H1 (cell line): Measurements from ENCODE around the gene PRSS21. TPM values are rescaled to one million over a fixed set of nuclear protein-coding genes. Genes with fewer than 3 reads are reported as not detected.

ENCODE experiments used
- CTCF ChIA-PET: fragments of 300-600 bp; sonication (Branson Sonifier 250); formaldehyde crosslinking; loops from one replicate; lab custom pipeline; 2021; ENCODE audit not compliant: partially characterized antibody; lab: Charles Lee
- POLR2A ChIA-PET: fragments of 300-600 bp; sonication (Branson Sonifier 250); formaldehyde crosslinking; loops from one replicate; lab custom pipeline; 2021; ENCODE audit warnings: inconsistent platforms; ENCODE audit not compliant: partially characterized antibody; lab: Charles Lee
- DNase-seq, 2 experiments: peaks; one replicate each; pipeline versions ENCODE4 v3.0.0 to v3.0.0-alpha.2; 2010 to 2022; ENCODE audit warnings: low spot score in 2 of 2, low read depth in 1 of 2, mixed read lengths in 1 of 2
- FAIRE-seq: peaks from 2 replicates; lab custom pipeline; 2011; peaks lifted over from hg19 to GRCh38; lab: Jason Lieb, UNC
- H2AFZ ChIP-seq: 2 replicates; pipeline ENCODE4 v1.8.1; 2012; ENCODE audit warnings: low read length, inconsistent platforms
- H2AK5ac ChIP-seq: 2 replicates; pipeline ENCODE4 v1.6.1; 2013; ENCODE audit warnings: low read depth, low read length
- H2BK120ac ChIP-seq: replicated peaks from 2 replicates; pipeline ENCODE3; 2013; ENCODE audit warnings: low read depth, low read length, inconsistent platforms
- H2BK12ac ChIP-seq: 2 replicates; pipeline ENCODE4 v1.6.1; 2013; ENCODE audit warnings: low read depth, low read length
- H2BK15ac ChIP-seq: 2 replicates; pipeline ENCODE4 v1.6.1; 2013; ENCODE audit warnings: low read length
- H2BK20ac ChIP-seq: 2 replicates; pipeline ENCODE4 v1.6.1; 2013; ENCODE audit warnings: low read length
- H2BK5ac ChIP-seq: 2 replicates; pipeline ENCODE4 v1.6.1; 2013; ENCODE audit warnings: low read depth, low read length
- H3K14ac ChIP-seq: 2 replicates; pipeline ENCODE4 v1.6.1; 2013; ENCODE audit warnings: inconsistent platforms; ENCODE audit not compliant: insufficient read length
- H3K18ac ChIP-seq: 2 replicates; pipeline ENCODE4 v1.6.1; 2013; ENCODE audit warnings: low read length; ENCODE audit errors: extremely low read depth
- H3K23ac ChIP-seq: 2 replicates; pipeline ENCODE4 v1.6.1; 2013; ENCODE audit warnings: inconsistent platforms; ENCODE audit not compliant: insufficient read length
- H3K23me2 ChIP-seq: 2 replicates; pipeline ENCODE4 v1.6.1; 2013; ENCODE audit warnings: low read depth, low read length
- H3K27ac ChIP-seq: 2 replicates; pipeline ENCODE4 v1.6.1; 2011; ENCODE audit warnings: low read depth, low read length, inconsistent platforms
- H3K27me3 ChIP-seq, 4 experiments: replicated peaks in 1 of 4; 1 replicate in 1 of 4; 2 replicates in 3 of 4; pipeline versions ENCODE4 v1.6.1 to v1.8.1; 2011 to 2013; ENCODE audit warnings: low read length in 3 of 4, mild to moderate bottlenecking in 3 of 4, inconsistent platforms in 2 of 4, mixed read lengths in 2 of 4, moderate library complexity in 1 of 4; ENCODE audit not compliant: control insufficient read depth in 3 of 4, insufficient read depth in 3 of 4; ENCODE audit errors: extremely low read depth in 1 of 4
- H3K36me3 ChIP-seq, 4 experiments: 2 replicates each; pipeline versions ENCODE4 v1.6.1 to v1.8.1; 2011 to 2013; ENCODE audit warnings: mild to moderate bottlenecking in 4 of 4, low read length in 3 of 4, moderate library complexity in 2 of 4, control low read depth in 1 of 4, inconsistent platforms in 1 of 4; ENCODE audit not compliant: insufficient read depth in 4 of 4, control insufficient read depth in 2 of 4
- H3K4ac ChIP-seq: replicated peaks from 2 replicates; pipeline ENCODE3; 2013; ENCODE audit warnings: low read length, low read depth, mixed read lengths, inconsistent platforms; ENCODE audit not compliant: insufficient read length
- H3K4me1 ChIP-seq, 4 experiments: replicated peaks in 1 of 4; 1 replicate in 1 of 4; 2 replicates in 3 of 4; pipeline versions ENCODE4 v1.6.1 to v1.8.1; 2011 to 2013; ENCODE audit warnings: low read length in 3 of 4, inconsistent platforms in 2 of 4, mixed read lengths in 1 of 4; ENCODE audit not compliant: insufficient read depth in 4 of 4, control insufficient read depth in 3 of 4
- H3K4me2 ChIP-seq, 2 experiments: 2 replicates each; pipeline versions ENCODE4 v1.6.1 to v1.8.1; 2011 to 2013; ENCODE audit warnings: low read depth in 2 of 2, low read length in 2 of 2, control low read depth in 1 of 2, inconsistent platforms in 1 of 2, mild to moderate bottlenecking in 1 of 2; ENCODE audit not compliant: insufficient read depth in 1 of 2
- H3K4me3 ChIP-seq, 4 experiments: fragments of 200-600, 300-600 bp in 1 of 4; sonication (generic), shearing (Covaris generic), sonication (Bioruptor Twin) in 1 of 4; 2 replicates each; pipeline versions ENCODE4 v1.5.1 to v1.8.1; 2011 to 2016; ENCODE audit warnings: low read length in 4 of 4, low read depth in 3 of 4, control low read depth in 2 of 4, inconsistent platforms in 2 of 4, mild to moderate bottlenecking in 2 of 4, mixed read lengths in 1 of 4, moderate library complexity in 1 of 4; ENCODE audit not compliant: insufficient read depth in 2 of 4; ENCODE audit errors: extremely low read depth in 1 of 4
- H3K56ac ChIP-seq: replicated peaks from 2 replicates; pipeline ENCODE3; 2013; ENCODE audit warnings: low read depth, mild to moderate bottlenecking, mixed read lengths, low read length, inconsistent platforms; ENCODE audit not compliant: insufficient read length
- H3K79me1 ChIP-seq: 2 replicates; pipeline ENCODE4 v1.6.1; 2013; ENCODE audit warnings: low read depth, low read length, control low read depth
- H3K79me2 ChIP-seq, 2 experiments: 2 replicates each; pipeline versions ENCODE4 v1.6.1 to v1.8.1; 2012 to 2013; ENCODE audit warnings: low read length in 2 of 2, mild to moderate bottlenecking in 2 of 2, inconsistent platforms in 1 of 2; ENCODE audit not compliant: insufficient read depth in 2 of 2, control insufficient read depth in 1 of 2
- H3K9ac ChIP-seq, 4 experiments: replicated peaks in 1 of 4; 1 replicate in 1 of 4; 2 replicates in 3 of 4; pipeline versions ENCODE4 v1.6.1 to v1.8.1; 2011 to 2013; ENCODE audit warnings: low read depth in 3 of 4, low read length in 3 of 4, control low read depth in 2 of 4, mild to moderate bottlenecking in 2 of 4, moderate library complexity in 2 of 4, inconsistent platforms in 1 of 4; ENCODE audit errors: extremely low read depth in 1 of 4
- H3K9me3 ChIP-seq, 2 experiments: 2 replicates each; pipeline versions ENCODE4 v1.6.1 to v1.8.1; 2012 to 2013; ENCODE audit warnings: mild to moderate bottlenecking in 2 of 2, moderate library complexity in 2 of 2, control low read depth in 1 of 2, inconsistent platforms in 1 of 2, low read depth in 1 of 2, low read length in 1 of 2, mixed read lengths in 1 of 2; ENCODE audit not compliant: insufficient read depth in 2 of 2
- H4K20me1 ChIP-seq, 2 experiments: replicated peaks in 1 of 2; 2 replicates each; pipeline versions ENCODE3 to v1.8.1; 2011 to 2013; ENCODE audit warnings: inconsistent platforms in 2 of 2, low read length in 2 of 2, mild to moderate bottlenecking in 1 of 2; ENCODE audit not compliant: insufficient read depth in 2 of 2, control insufficient read depth in 1 of 2
- H4K5ac ChIP-seq: 2 replicates; pipeline ENCODE4 v1.6.1; 2013; ENCODE audit warnings: low read length, low read depth, mixed read lengths, inconsistent platforms; ENCODE audit not compliant: insufficient read length
- H4K8ac ChIP-seq: 2 replicates; pipeline ENCODE4 v1.8.0; 2013; ENCODE audit warnings: mild to moderate bottlenecking, moderate library complexity, low read length, inconsistent platforms; ENCODE audit not compliant: insufficient read depth; ENCODE audit errors: extremely low read depth
- H4K91ac ChIP-seq: replicated peaks from 2 replicates; pipeline ENCODE3; 2013; ENCODE audit warnings: low read length, mixed read lengths, inconsistent platforms; ENCODE audit not compliant: insufficient read length
- CBX5 ChIP-seq: fragments of 300-800, 300-1000 bp; sonication (generic); IDR thresholded peaks from 2 replicates; pipeline ENCODE4 v1.7.1; 2016; ENCODE audit warnings: antibody characterized with exemption, low read length, low read depth
- CEBPB ChIP-seq: IDR thresholded peaks from 2 replicates; pipeline ENCODE4 v1.6.1; 2012; ENCODE audit warnings: low read depth, low read length
- CHD2 ChIP-seq: IDR thresholded peaks from 2 replicates; pipeline ENCODE4 v1.6.1; 2012; ENCODE audit warnings: low read length, improper control_type of control experiment
- CTBP2 ChIP-seq: IDR thresholded peaks from 2 replicates; pipeline ENCODE4 v1.7.0; 2011; ENCODE audit warnings: borderline replicate concordance, mild to moderate bottlenecking, moderate library complexity, mixed read lengths, low read length; ENCODE audit not compliant: insufficient read depth, insufficient read length
- KDM5A ChIP-seq: fragments of 200-600 bp; IDR thresholded peaks from 2 replicates; pipeline ENCODE4 v1.7.1; 2012; ENCODE audit warnings: mild to moderate bottlenecking, low read length, inconsistent platforms, mixed read lengths
- SRF ChIP-seq: IDR thresholded peaks from 2 replicates; pipeline ENCODE4 v1.6.1; 2011; ENCODE audit warnings: mild to moderate bottlenecking, low read depth, low read length, moderate library complexity
- TAF1 ChIP-seq: IDR thresholded peaks from 2 replicates; pipeline ENCODE4 v1.6.1; 2011; ENCODE audit warnings: mild to moderate bottlenecking, low read depth, low read length
- TAF7 ChIP-seq: optimal IDR thresholded peaks from 2 replicates; pipeline ENCODE3; 2011; ENCODE audit warnings: low read depth, mild to moderate bottlenecking, inconsistent platforms, low read length, moderate library complexity, borderline replicate concordance
- TBP ChIP-seq: IDR thresholded peaks from 2 replicates; pipeline ENCODE4 v1.6.1; 2011; ENCODE audit warnings: low read depth, low read length, improper control_type of control experiment
- TCF12 ChIP-seq: IDR thresholded peaks from 2 replicates; pipeline ENCODE4 v1.6.1; 2011; ENCODE audit warnings: low read depth, mild to moderate bottlenecking, low read length
- WGBS, 2 experiments: shearing (Covaris generic) in 1 of 2; methylation state at CpG; one replicate each; pipeline versions ENCODE4 v1.1.6 to v1.1.7; 2013 to 2015; ENCODE audit warnings: low lambda C conversion rate in 2 of 2, mixed read lengths in 2 of 2, inconsistent platforms in 1 of 2, low coverage in 1 of 2, missing lambda C conversion rate in 1 of 2; ENCODE audit not compliant: insufficient replicate concordance in 2 of 2, insufficient coverage in 1 of 2, insufficient read length in 1 of 2; ENCODE audit errors: extremely low coverage in 1 of 2, missing lambda C conversion rate in 1 of 2; 5-methylcytosine and 5-hydroxymethylcytosine counted together
- polyA plus RNA-seq, 7 experiments: library from polyadenylated mRNA; depleted of rRNA in 3 of 7; stranded (reverse) in 5 of 7; unstranded in 2 of 7; fragments of >200 nt in 5 of 7; fragments of 200-250 nt in 2 of 7; gene quantifications; 1 replicate in 5 of 7; 2 replicates in 1 of 7; 4 replicates in 1 of 7; pipeline versions ENCODE4 v1.2.1 to v1.2.3, GENCODE V29; 2011 to 2013; ENCODE audit warnings: missing spikeins in 2 of 7, mixed read lengths in 2 of 7
- total RNA-seq: library from RNA; stranded (reverse); fragmentation: NEBNext Ultra II Directional; extraction: Animal tissue kit (Norgen Biotek cat#: 25700); gene quantifications from 2 replicates; pipeline ENCODE4 v1.2.1, GENCODE V29; 2021
- TF ChIP-seq, protein P1 (sequence below): IDR thresholded peaks from 2 replicates; pipeline ENCODE4 v1.6.1; 2012; ENCODE audit warnings: inconsistent platforms

PRSS21 gene
- total and polyA plus RNA-seq, 2 of the 8 experiments (the other 6 are each of a cell fraction or from before 2014, with no cell fraction given): 0.76 to 1.0 TPM

DNA sequence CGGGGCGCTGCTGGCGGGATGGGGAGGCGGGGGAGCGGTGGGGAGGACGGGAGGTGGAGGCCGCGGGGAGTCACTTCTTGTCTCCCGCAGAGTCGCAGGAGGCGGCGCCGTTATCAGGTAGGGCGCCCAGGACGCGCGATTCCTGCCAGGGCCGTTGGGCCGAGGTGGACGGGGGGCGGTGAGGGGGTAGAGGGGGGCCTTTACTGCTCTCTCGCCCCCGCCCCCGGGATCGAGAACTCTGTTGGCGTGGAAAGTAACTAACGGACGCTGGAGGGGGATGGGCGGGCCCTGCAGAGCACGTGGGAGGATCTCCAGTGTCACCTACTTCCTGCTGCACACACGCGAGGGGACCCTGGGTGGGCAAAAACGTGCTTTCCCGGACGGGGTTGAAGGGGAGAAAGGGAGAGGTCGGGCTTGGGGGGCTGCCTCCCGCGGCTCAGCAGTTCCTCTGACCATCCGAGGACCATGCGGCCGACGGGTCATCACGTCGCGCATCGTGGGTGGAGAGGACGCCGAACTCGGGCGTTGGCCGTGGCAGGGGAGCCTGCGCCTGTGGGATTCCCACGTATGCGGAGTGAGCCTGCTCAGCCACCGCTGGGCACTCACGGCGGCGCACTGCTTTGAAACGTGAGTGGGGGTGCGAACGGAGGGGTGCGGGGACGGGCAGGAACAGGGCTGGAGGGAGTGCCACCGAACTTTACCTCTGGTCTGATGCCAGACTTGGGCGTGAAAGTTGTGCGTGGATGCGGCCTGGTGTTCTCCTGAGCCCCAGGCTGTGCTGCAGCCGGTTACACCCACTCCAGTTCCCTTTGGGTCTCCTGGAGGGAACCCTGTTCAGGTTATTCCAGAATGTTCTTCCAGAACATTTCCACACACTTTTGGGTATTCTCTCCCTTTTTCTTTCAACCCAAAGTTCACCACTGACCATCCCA is 569 bp downstream of the PRSS21 start:
- DNase-seq: no peak
- Histone ChIP-seq H3K18ac (no peak overlapping the region; the same call in 1 of the 2 replicates), H4K20me1 (no peaks in the 10 kb centered on the region), H3K27ac (no peak overlapping the region), H2BK15ac (no peak overlapping the region; the same call in 1 of the 2 replicates), H2AFZ (0 out of 2 replicates have a peak overlapping the region, but pooled peaks have one; percentile 62), H2AK5ac (0 out of 2 replicates have a peak overlapping the region, but pooled peaks have one; percentile 19), H2BK12ac (peak overlapping the region; percentile 23; the same call in 1 of the 2 replicates), H3K79me1 (no peaks in the 10 kb centered on the region), H3K9ac (no peak overlapping the region), H2BK5ac (no peak overlapping the region), H3K79me2 (no peaks in the 10 kb centered on the region), H3K27me3 (no peaks in the 10 kb centered on the region), H3K23me2 (no peaks in the 10 kb centered on the region), H3K14ac (no peak overlapping the region), H3K4me3 (no peak overlapping the region), H3K36me3 (no peaks in the 10 kb centered on the region), H3K9me3 (no peaks in the 10 kb centered on the region), H3K4me2 (no peak overlapping the region), H3K56ac (no peak overlapping the region), H4K91ac (peak overlapping the region; percentile 65), H4K8ac (peak overlapping the region; percentile 3; the same call in 1 of the 2 replicates), H3K23ac (no peak overlapping the region), H4K5ac (no peak overlapping the region), H3K4ac (no peak overlapping the region), H2BK20ac (no peak overlapping the region), H3K4me1 (peaks cover 0 to 4% (median 0%) of the 10 kb centered on the region in 4 experiments; a peak in 1 of 7 replicates), H2BK120ac (no peak overlapping the region)
- FAIRE-seq: no peak
- 91% methylated on average over 27 of the region's 68 CpGs; no CpG with 5 or more reads in 1 of the 2 experiments for WGBS, 2 experiments
- ChIA-PET POLR2A (interaction anchor here (1.1 to 1.2 kb wide), 2 partner anchors 40 to 44 kb away, joined by 4 to 5 read pairs; no protein-coding TSS in a partner anchor), CTCF (interaction anchor here (0.7 to 2.0 kb wide), 5 partner anchors 10 to 145 kb away, joined by 3 to 9 read pairs (median 4); no protein-coding TSS in a partner anchor)
- TF ChIP-seq, protein P1, sequence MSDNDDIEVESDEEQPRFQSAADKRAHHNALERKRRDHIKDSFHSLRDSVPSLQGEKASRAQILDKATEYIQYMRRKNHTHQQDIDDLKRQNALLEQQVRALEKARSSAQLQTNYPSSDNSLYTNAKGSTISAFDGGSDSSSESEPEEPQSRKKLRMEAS: no peak
- no peak for TF ChIP-seq TAF1
- no peak for TF ChIP-seq CTBP2
- TF ChIP-seq CHD2: no peak
- TF ChIP-seq CBX5: no peak
- no peak for TF ChIP-seq TAF7
- TF ChIP-seq SRF: no peak
- TF ChIP-seq TBP: no peak
- TF ChIP-seq TCF12: no peak
- no peak for TF ChIP-seq CEBPB
- TF ChIP-seq KDM5A: no peak
